CD4-positive, alpha-beta T cell (primary cell): Measurements from ENCODE around the gene ARNT2. TPM values are rescaled to one million over a fixed set of nuclear protein-coding genes. Genes with fewer than 3 reads are reported as not detected.

Source experiments
- ATAC-seq: fragments of 200-7000 bp; cut with Tn5 transposase; one replicate; pipeline ENCODE4 v1.10.0; 2022; ENCODE audit warnings: mild to moderate bottlenecking; ENCODE audit not compliant: poor library complexity
- CTCF ChIA-PET: fragments of 350-600 bp; sonication (Branson Sonifier 250); formaldehyde crosslinking; loops from one replicate; lab custom pipeline; 2021; ENCODE audit warnings: antibody characterized with exemption, inconsistent platforms; lab: Charles Lee
- POLR2A ChIA-PET: fragments of 350-600 bp; sonication (Branson Sonifier 250); formaldehyde crosslinking; loops from one replicate; lab custom pipeline; 2021; ENCODE audit warnings: antibody characterized with exemption, inconsistent platforms; lab: Charles Lee
- DNase-seq, 14 experiments: peaks; one replicate each; pipeline ENCODE4 v3.0.0-alpha.2; 2013 to 2020; ENCODE audit warnings: mixed read lengths in 2 of 14
- H3K27ac ChIP-seq, 2 donors: one replicate each; pipeline versions ENCODE4 v1.5.1 to v1.7.0; 2013; ENCODE audit warnings: low read length in 2 of 2, low read depth in 1 of 2, mild to moderate bottlenecking in 1 of 2
- H3K27me3 ChIP-seq, 2 experiments: 1 replicate in 1 of 2; 2 replicates in 1 of 2; pipeline versions ENCODE4 v1.6.1 to v1.7.0; 2013; ENCODE audit warnings: low read length in 2 of 2, control low read depth in 1 of 2, mild to moderate bottlenecking in 1 of 2, moderate library complexity in 1 of 2; ENCODE audit not compliant: insufficient read depth in 2 of 2, control insufficient read depth in 1 of 2
- H3K36me3 ChIP-seq: one replicate; pipeline ENCODE4 v1.6.1; 2013; ENCODE audit warnings: low read length, control low read depth; ENCODE audit not compliant: insufficient read depth
- H3K4me1 ChIP-seq: one replicate; pipeline ENCODE4 v1.6.1; 2013; ENCODE audit warnings: low read length, control low read depth; ENCODE audit not compliant: insufficient read depth
- H3K4me3 ChIP-seq: one replicate; pipeline ENCODE4 v1.5.1; 2013; ENCODE audit warnings: mild to moderate bottlenecking, low read length, moderate library complexity
- H3K9me3 ChIP-seq, 2 experiments: 1 replicate in 1 of 2; 2 replicates in 1 of 2; pipeline versions ENCODE4 v1.6.1 to v1.7.0; 2013; ENCODE audit warnings: low read length in 2 of 2, mild to moderate bottlenecking in 2 of 2, control low read depth in 1 of 2, moderate library complexity in 1 of 2; ENCODE audit not compliant: control insufficient read depth in 1 of 2, insufficient read depth in 1 of 2
- H3K27ac Mint-ChIP-seq: one replicate; pipeline ENCODE4 v1.8.0; 2020; ENCODE audit warnings: mixed read lengths
- H3K27me3 Mint-ChIP-seq: one replicate; pipeline ENCODE4 v1.8.0; 2021; ENCODE audit warnings: mixed read lengths
- H3K36me3 Mint-ChIP-seq: one replicate; pipeline ENCODE4 v1.8.0; 2021; ENCODE audit warnings: low read depth, mixed read lengths
- H3K4me1 Mint-ChIP-seq: one replicate; pipeline ENCODE4 v1.8.0; 2021; ENCODE audit warnings: low read depth, mixed read lengths
- H3K4me3 Mint-ChIP-seq: one replicate; pipeline ENCODE4 v1.8.0; 2020; ENCODE audit warnings: mild to moderate bottlenecking, mixed read lengths
- H3K9me3 Mint-ChIP-seq: one replicate; pipeline ENCODE4 v1.8.0; 2020; ENCODE audit warnings: mixed read lengths
- CTCF ChIP-seq: fragments of 200-600 bp; IDR thresholded peaks from one replicate; pipeline ENCODE4 v1.8.0; 2022; ENCODE audit warnings: antibody characterized with exemption, mild to moderate bottlenecking
- intact Hi-C, 2 experiments: fragments of 100-400 bp; cut with DNase I in 1 of 2; cut with micrococcal nuclease in 1 of 2; formaldehyde crosslinking; loops; one replicate each; pipeline versions ENCODE4 v1.15.1 to v1.9.0; 2023 to 2025; cut with DNase I, micrococcal nuclease
- total RNA-seq, 174 experiments: library from RNA in 2 of 174; stranded (reverse) in 2 of 174; gene quantifications; one replicate each; pipeline ENCODE4 v1.2.3 and lab custom pipeline; 2021 to 2026

The ARNT2 gene
- total RNA-seq, 2 experiments from 2014 or later, result not detected

- H3K27ac ChIP-seq, result no peak overlapping the region
- ChIA-PET POLR2A (no interaction called here), CTCF (no interaction called here)
- no peak overlapping the region for H3K4me3 Mint-ChIP-seq
- no peak for DNase-seq
- H3K27me3 ChIP-seq, result peaks cover 4 to 6% of the 10 kb centered on the region in 2 experiments
- no peak for TF ChIP-seq CTCF
- no peaks in the 10 kb centered on the region for H3K36me3 Mint-ChIP-seq
- peaks cover 14% of the 10 kb centered on the region for H3K27me3 Mint-ChIP-seq
- no peak overlapping the region for H3K4me3 ChIP-seq
- no peaks in the 10 kb centered on the region for H3K4me1 ChIP-seq
- intact Hi-C loops, result no loop called here
- ATAC-seq, result no peak
- no peaks in the 10 kb centered on the region for H3K4me1 Mint-ChIP-seq
- no peaks in the 10 kb centered on the region for H3K36me3 ChIP-seq
- peaks cover 11 to 27% of the 10 kb centered on the region in 2 experiments for H3K9me3 ChIP-seq
- peaks cover 21% of the 10 kb centered on the region for H3K9me3 Mint-ChIP-seq
- H3K27ac Mint-ChIP-seq, result no peak overlapping the region
Observed at GRCh38 chr15:80371924-80372323, 32.3 kb upstream of the ARNT2 start.

DNA sequence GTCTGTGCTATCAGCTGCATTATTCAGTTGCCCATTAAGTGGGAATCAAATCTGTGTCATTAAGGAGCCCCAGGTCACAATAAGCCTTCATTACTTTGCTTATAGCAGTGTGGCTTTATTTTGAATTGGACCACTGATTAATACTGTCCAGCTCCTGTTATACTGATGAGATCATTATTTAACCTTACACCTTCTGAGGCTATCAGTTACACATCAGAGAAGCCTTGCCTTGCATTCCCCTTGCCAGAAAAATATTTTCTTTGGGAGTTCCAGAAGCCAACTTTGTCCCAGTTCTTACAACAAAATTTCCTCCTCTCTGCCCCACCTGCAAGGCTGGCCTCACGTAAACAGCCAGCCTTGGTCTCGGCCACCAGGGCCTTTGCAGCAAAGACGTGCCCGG lies 29.7 kb upstream of the ARNT2 start:
- Histone ChIP-seq H3K27me3 (peaks cover 2 to 4% of the 10 kb centered on the region in 2 experiments), H3K36me3 (no peaks in the 10 kb centered on the region), H3K9me3 (peaks cover 0 to 2% of the 10 kb centered on the region in 2 experiments), H3K4me3 (no peak overlapping the region), H3K27ac (no peak overlapping the region), H3K4me1 (no peaks in the 10 kb centered on the region)
- CTCF ChIA-PET, result no interaction called here
- peaks cover 34% of the 10 kb centered on the region for H3K27me3 Mint-ChIP-seq
- H3K4me3 Mint-ChIP-seq, result no peak overlapping the region
- POLR2A ChIA-PET, result no interaction called here
- peaks cover 5% of the 10 kb centered on the region for H3K9me3 Mint-ChIP-seq
- ATAC-seq (no peak), DNase-seq (no peak)
- no peak overlapping the region for H3K27ac Mint-ChIP-seq
- no peak for TF ChIP-seq CTCF
- H3K4me1 Mint-ChIP-seq, result no peaks in the 10 kb centered on the region
- intact Hi-C loops, result no loop called here
- no peaks in the 10 kb centered on the region for H3K36me3 Mint-ChIP-seq

GRCh38 chr15:80375968-80376891 lies 28.0 kb upstream of the ARNT2 start:
- Histone ChIP-seq H3K9me3 (no peaks in the 10 kb centered on the region), H3K4me1 (no peaks in the 10 kb centered on the region), H3K27ac (no peak overlapping the region), H3K27me3 (peaks cover 4 to 7% of the 10 kb centered on the region in 2 experiments), H3K36me3 (no peaks in the 10 kb centered on the region), H3K4me3 (no peak overlapping the region)
- intact Hi-C loops, result no loop called here
- TF ChIP-seq CTCF, result no peak
- H3K36me3 Mint-ChIP-seq, result no peaks in the 10 kb centered on the region
- DNase-seq, result no peak
- no peak overlapping the region for H3K4me3 Mint-ChIP-seq
- POLR2A ChIA-PET, result no interaction called here
- no peaks in the 10 kb centered on the region for H3K9me3 Mint-ChIP-seq
- CTCF ChIA-PET, result no interaction called here
- H3K27me3 Mint-ChIP-seq, result peaks cover 47% of the 10 kb centered on the region
- H3K27ac Mint-ChIP-seq, result no peak overlapping the region
- H3K4me1 Mint-ChIP-seq, result no peaks in the 10 kb centered on the region
- ATAC-seq, result no peak
